ENCODE measurements around the gene RALGPS2.

RALGPS2 gene

DNA sequence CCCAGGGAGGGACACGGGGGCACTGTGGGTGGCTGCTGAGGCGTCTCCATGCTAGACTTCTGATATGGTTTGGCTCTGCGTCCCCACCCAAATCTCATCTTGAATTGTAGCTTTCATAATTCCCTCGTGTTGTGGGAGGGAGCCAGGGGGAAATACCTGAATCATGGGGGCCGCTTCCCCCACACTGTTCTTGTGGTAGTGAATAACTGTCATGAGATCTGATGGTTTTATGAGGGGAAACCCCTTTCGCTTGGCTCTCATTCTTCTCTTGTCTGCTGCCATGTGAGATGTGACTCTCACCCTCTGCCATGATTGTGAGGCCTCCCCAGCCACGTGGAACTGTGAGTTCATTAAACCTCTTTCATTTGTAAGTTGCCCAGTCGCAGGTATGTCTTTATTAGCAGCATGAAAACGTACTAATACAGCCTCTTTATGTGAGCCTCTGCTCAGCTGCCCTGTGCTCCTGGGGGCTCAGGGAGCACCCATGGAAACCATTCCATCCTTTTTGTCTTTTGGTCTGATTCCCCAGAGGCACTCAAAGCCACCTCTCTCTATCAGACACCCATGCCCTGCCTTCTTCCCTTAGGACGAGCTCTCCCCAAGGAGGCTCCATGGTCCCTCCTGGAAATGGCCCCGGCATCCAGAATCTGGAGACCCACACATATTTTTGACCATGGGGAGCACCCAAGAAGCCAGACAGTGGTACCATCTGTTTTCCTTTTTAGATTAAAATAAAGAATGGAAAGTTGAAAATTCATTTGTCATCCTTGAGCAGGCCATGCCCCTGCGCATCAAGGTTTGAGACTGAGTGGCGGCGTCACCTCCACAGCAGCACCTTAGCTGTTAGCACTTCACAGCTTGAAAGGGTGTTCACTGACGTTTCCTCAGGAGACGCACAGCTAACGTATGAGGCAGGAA lies 234.8 kb downstream of the RALGPS2 start:
- TF ChIP-seq, protein P1, sequence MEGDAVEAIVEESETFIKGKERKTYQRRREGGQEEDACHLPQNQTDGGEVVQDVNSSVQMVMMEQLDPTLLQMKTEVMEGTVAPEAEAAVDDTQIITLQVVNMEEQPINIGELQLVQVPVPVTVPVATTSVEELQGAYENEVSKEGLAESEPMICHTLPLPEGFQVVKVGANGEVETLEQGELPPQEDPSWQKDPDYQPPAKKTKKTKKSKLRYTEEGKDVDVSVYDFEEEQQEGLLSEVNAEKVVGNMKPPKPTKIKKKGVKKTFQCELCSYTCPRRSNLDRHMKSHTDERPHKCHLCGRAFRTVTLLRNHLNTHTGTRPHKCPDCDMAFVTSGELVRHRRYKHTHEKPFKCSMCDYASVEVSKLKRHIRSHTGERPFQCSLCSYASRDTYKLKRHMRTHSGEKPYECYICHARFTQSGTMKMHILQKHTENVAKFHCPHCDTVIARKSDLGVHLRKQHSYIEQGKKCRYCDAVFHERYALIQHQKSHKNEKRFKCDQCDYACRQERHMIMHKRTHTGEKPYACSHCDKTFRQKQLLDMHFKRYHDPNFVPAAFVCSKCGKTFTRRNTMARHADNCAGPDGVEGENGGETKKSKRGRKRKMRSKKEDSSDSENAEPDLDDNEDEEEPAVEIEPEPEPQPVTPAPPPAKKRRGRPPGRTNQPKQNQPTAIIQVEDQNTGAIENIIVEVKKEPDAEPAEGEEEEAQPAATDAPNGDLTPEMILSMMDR (IDR thresholded peaks at IDR 0.05; ENCODE audit: control insufficient read depth, extremely low read depth, insufficient read depth), result no peak
- H3K4me3 ChIP-seq (ENCODE audit: low read depth, low read length), result no peak overlapping the region

DNA sequence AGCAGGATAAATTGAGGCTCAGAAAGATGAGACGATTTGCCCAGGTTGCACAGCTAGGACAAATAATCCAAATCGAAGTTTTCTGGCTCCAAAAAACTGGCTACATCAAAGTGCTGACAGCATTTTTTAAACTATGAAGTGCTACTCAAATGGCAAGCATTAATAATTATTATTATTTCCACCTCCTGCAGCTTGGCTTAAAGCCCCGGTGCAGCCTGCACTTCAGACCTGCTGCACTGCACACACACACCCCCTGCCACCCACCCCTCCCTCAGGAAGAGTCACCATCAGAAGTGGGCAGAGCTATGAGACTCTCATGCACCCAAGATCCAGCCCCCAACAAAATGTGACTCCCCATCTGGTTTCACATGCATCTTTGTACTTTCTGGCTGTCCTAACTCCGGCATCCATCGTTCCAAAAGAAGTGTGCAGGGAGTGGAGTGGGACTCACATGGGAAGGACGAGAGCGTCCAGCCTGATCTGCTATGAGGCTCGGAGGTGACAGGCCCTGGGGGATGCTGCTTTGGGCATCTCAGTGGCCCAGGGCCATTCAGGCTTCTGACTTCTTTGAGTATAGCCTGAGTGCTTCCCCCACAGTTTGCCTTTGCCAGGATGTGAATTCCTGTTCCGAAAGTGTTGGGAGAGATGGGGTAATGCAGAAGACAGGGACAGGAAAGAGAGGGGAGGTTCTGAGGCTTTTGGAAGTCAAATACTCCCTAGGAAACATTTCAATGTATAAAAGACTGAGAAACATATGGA lies 235.6 kb downstream of the RALGPS2 start:
- DNase-seq (ENCODE audit: low read depth), result no peak
- TF ChIP-seq, protein P1 (IDR thresholded peaks at IDR 0.05; ENCODE audit: control insufficient read depth, extremely low read depth, insufficient read depth), result no peak
- no peak overlapping the region for H3K4me3 ChIP-seq (ENCODE audit: low read depth, low read length)

More for the DNA sequence above, 234.8 kb downstream of the RALGPS2 start:
- DNase-seq (ENCODE audit: low read depth), result no peak

- TF ChIP-seq, protein P1 (IDR thresholded peaks at IDR 0.05; ENCODE audit: control insufficient read depth, extremely low read depth, insufficient read depth), result no peak
- no peak overlapping the region for H3K4me3 ChIP-seq (ENCODE audit: low read depth, low read length)
- DNase-seq (ENCODE audit: low read depth), result no peak
These were observed 236.3 kb downstream of the RALGPS2 start for GRCh38 chr1:178961331-178961730.

DNA sequence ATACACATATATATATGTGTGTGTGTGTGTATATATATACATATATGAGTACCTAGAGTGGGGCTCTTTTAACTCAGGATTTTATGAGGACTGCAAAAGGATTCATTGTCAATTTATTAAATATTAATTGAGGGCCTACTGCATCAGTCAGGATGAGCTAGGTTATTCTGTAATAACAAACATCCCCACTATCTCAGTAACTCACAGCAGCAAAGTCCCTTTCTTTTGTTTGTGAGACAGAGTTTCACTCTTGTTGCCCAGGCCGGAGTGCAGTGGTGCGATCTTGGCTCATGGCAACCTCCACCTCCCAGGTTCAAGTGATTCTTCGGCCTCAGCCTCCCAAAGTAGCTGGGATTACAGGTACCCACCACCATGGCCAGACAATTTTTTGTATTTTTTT lies 236.8 kb downstream of the RALGPS2 start:
- no peak overlapping the region for H3K4me3 ChIP-seq (ENCODE audit: low read depth, low read length)
- DNase-seq (ENCODE audit: low read depth), result no peak
- TF ChIP-seq, protein P1 (IDR thresholded peaks at IDR 0.05; ENCODE audit: control insufficient read depth, extremely low read depth, insufficient read depth), result no peak

- TF ChIP-seq, protein P1 (IDR thresholded peaks at IDR 0.05; ENCODE audit: control insufficient read depth, extremely low read depth, insufficient read depth), result no peak
- DNase-seq (ENCODE audit: low read depth), result peak; percentile 22
- no peak overlapping the region for H3K4me3 ChIP-seq (ENCODE audit: low read depth, low read length)
These were observed 238.0 kb downstream of the RALGPS2 start for GRCh38 chr1:178962853-178963711.
